GM19397 (cell line): Measurements from ENCODE around the gene NEK8.

Experiments used
- ATAC-seq: cut with Tn5 transposase; IDR thresholded peaks from one replicate; pipeline ENCODE4 v1.9.1; 2021; ENCODE audit warnings: mild to moderate bottlenecking, moderate library complexity; ENCODE audit not compliant: unreplicated experiment

The NEK8 gene

GRCh38 chr17:28728364-28729200 lies at the start of gene NEK8:
Gene NEK8, plus strand, starts transcription at chr17:28728788. Its CDS starts 26 bp downstream, at chr17:28728814.
- peak; percentile 46 for ATAC-seq

- no peak for ATAC-seq
Observed at GRCh38 chr17:28682655-28683054, 45.9 kb upstream of the NEK8 start.

- ATAC-seq = no peak
Observed at GRCh38 chr17:28684963-28685362, 43.6 kb upstream of the NEK8 start.

- ATAC-seq = no peak
Observed at GRCh38 chr17:28685366-28685765, 43.2 kb upstream of the NEK8 start.

GRCh38 chr17:28686296-28686695 lies 42.3 kb upstream of the NEK8 start:
- no peak for ATAC-seq

- ATAC-seq = no peak
Observed at GRCh38 chr17:28688481-28688880, 40.1 kb upstream of the NEK8 start.

GRCh38 chr17:28689011-28689410 lies 39.6 kb upstream of the NEK8 start:
- ATAC-seq = no peak

GRCh38 chr17:28693869-28694268 lies 34.7 kb upstream of the NEK8 start:
- no peak for ATAC-seq

- no peak for ATAC-seq
Observed at GRCh38 chr17:28698253-28698941, 30.2 kb upstream of the NEK8 start.

- no peak for ATAC-seq
Observed at GRCh38 chr17:28700278-28700677, 28.3 kb upstream of the NEK8 start.

GRCh38 chr17:28700830-28701492 lies 27.6 kb upstream of the NEK8 start:
- no peak for ATAC-seq

GRCh38 chr17:28702026-28702751 lies 26.4 kb upstream of the NEK8 start:
- ATAC-seq = no peak

- ATAC-seq = no peak
Observed at GRCh38 chr17:28702752-28703150, 25.8 kb upstream of the NEK8 start.

GRCh38 chr17:28703552-28704218 lies 24.9 kb upstream of the NEK8 start:
- ATAC-seq = no peak

- ATAC-seq = no peak
Observed at GRCh38 chr17:28704219-28704858, 24.2 kb upstream of the NEK8 start.

- no peak for ATAC-seq
Observed at GRCh38 chr17:28705074-28705659, 23.4 kb upstream of the NEK8 start.

GRCh38 chr17:28705728-28706334 lies 22.8 kb upstream of the NEK8 start:
- ATAC-seq = no peak

GRCh38 chr17:28706471-28707338 lies 21.9 kb upstream of the NEK8 start:
- no peak for ATAC-seq
